ENCODE data around the gene KAT8. TPM values are rescaled to one million over a fixed set of nuclear protein-coding genes. Genes with fewer than 3 reads are reported as not detected.
A peak's percentile ranks its signal among the peaks of the same experiment; 100 is the strongest.

Gene KAT8
- total and polyA plus RNA-seq, 2 of the 13 experiments (the other 11 are each of a cell fraction or from before 2014, with no cell fraction given): 79.0 to 84.2 TPM

DNA sequence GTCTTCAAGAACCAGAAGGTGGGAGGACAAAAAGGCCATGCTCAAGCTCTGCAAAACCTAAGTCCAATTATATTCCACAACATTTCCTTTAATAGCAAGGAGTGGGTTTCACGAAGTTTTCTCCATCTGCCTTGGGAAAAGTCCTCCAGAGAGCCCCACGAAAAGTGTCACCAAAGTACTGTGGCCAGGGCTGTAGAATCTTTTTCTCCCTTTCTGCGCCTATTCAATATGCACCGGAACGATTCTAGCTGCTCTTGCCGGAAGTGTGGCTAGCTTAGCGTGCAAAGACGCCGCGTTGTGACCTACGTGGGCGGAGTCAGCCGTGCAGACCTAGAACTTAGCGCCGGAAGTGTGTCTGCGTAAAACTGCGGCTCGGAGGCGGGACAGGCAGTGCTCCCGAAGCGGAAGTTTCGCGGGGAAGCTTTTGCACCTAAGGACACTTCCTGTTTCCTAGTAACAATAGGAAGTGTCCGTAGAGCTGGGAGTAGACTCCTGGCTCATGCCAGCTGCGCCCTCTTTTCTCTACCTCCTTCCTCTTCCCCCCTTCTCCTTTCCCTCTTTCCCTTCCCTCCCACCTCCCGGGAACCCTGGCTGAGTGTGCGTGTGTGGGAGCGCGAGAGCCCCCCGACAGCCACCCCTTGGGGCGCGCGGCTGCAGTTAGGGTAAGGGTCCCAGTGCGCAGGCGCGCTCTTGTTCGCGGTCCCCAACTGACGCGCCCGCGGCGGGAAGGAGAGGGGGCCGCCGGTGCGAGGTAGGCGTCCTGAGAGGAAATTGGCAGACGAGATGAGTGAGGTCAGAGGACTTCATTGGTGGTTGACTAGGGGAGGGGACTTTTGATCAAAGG, 43.3 kb upstream of the KAT8 start, which contains the start of the genes ZNF646 and ZNF668 (continued):
- TF ChIP-seq, protein P1, sequence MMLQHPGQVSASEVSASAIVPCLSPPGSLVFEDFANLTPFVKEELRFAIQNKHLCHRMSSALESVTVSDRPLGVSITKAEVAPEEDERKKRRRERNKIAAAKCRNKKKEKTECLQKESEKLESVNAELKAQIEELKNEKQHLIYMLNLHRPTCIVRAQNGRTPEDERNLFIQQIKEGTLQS (CRISPR knock-in tag; IDR thresholded peaks at IDR 0.05): no peak
- TF ChIP-seq ERF (CRISPR knock-in tag; IDR thresholded peaks at IDR 0.05) (peak; percentile 90), ZNF343 (CRISPR knock-in tag; IDR thresholded peaks at IDR 0.05) (peak; percentile 23; the same call in 1 of the 2 replicates), ZNF33A (CRISPR knock-in tag; IDR thresholded peaks at IDR 0.05; ENCODE audit: borderline replicate concordance) (no peak), FOXO1 (CRISPR knock-in tag; IDR thresholded peaks at IDR 0.05) (peak; percentile 84), MED1 (CRISPR knock-in tag; IDR thresholded peaks at IDR 0.05) (no peak; the same call in 1 of the 2 replicates), ZFP41 (CRISPR knock-in tag; IDR thresholded peaks at IDR 0.05; ENCODE audit: borderline replicate concordance) (no peak; the same call in 1 of the 2 replicates), REPIN1 (CRISPR knock-in tag; IDR thresholded peaks at IDR 0.05; ENCODE audit: borderline replicate concordance, low read depth) (peak; percentile 96), IKZF4 (CRISPR knock-in tag; IDR thresholded peaks at IDR 0.05; ENCODE audit: borderline replicate concordance, low read depth, not compliant biosample characterization) (peak; percentile 98), PAF1 (CRISPR knock-in tag; IDR thresholded peaks at IDR 0.05) (no peak), ATF1 (CRISPR knock-in tag; IDR thresholded peaks at IDR 0.05) (peak; percentile 95), RXRB (CRISPR knock-in tag; IDR thresholded peaks at IDR 0.05; ENCODE audit: borderline replicate concordance) (peak; percentile 78), ZFP1 (CRISPR knock-in tag; IDR thresholded peaks at IDR 0.05) (0 out of 2 replicates have a peak, but pooled peaks have one; percentile 57), ETV6 (CRISPR knock-in tag; conservative IDR thresholded peaks at IDR 0.05) (peak; percentile 83; the same call in 1 of the 2 replicates), ZBTB20 (CRISPR knock-in tag; IDR thresholded peaks at IDR 0.05; ENCODE audit: borderline replicate concordance, low read depth) (no peak; the same call in 1 of the 2 replicates), ZEB1 (IDR thresholded peaks at IDR 0.05; ENCODE audit: insufficient replicate concordance, low read depth) (peak; percentile 57), AHR (CRISPR knock-in tag; IDR thresholded peaks at IDR 0.05) (peak; percentile 89), KMT2A (CRISPR knock-in tag; IDR thresholded peaks at IDR 0.05) (peak; percentile 85), FIP1L1 (IDR thresholded peaks at IDR 0.05; ENCODE audit: borderline replicate concordance, insufficient read depth, low read depth, low read length) (peak; percentile 96; the same call in 1 of the 2 replicates), MEIS1 (CRISPR knock-in tag; IDR thresholded peaks at IDR 0.05; ENCODE audit: borderline replicate concordance) (peak; percentile 88; the same call in 1 of the 2 replicates), ZFX (CRISPR knock-in tag; IDR thresholded peaks at IDR 0.05; ENCODE audit: low read depth) (peak; percentile 32; the same call in 1 of the 2 replicates), ZNF224 (CRISPR knock-in tag; IDR thresholded peaks at IDR 0.05) (no peak)
- TF ChIP-seq, protein P2, sequence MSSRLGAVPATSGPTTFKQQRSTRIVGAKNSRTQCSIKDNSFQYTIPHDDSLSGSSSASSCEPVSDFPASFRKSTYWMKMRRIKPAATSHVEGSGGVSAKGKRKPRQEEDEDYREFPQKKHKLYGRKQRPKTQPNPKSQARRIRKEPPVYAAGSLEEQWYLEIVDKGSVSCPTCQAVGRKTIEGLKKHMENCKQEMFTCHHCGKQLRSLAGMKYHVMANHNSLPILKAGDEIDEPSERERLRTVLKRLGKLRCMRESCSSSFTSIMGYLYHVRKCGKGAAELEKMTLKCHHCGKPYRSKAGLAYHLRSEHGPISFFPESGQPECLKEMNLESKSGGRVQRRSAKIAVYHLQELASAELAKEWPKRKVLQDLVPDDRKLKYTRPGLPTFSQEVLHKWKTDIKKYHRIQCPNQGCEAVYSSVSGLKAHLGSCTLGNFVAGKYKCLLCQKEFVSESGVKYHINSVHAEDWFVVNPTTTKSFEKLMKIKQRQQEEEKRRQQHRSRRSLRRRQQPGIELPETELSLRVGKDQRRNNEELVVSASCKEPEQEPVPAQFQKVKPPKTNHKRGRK (CRISPR knock-in tag; IDR thresholded peaks at IDR 0.05): no peak
- TF ChIP-seq, protein P3, sequence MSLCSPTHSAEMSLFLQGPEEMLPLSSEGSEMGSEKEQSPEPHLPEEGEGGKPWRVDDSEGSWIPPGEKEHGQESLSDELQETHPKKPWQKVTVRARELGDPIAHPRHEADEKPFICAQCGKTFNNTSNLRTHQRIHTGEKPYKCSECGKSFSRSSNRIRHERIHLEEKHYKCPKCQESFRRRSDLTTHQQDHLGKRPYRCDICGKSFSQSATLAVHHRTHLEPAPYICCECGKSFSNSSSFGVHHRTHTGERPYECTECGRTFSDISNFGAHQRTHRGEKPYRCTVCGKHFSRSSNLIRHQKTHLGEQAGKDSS (CRISPR knock-in tag; IDR thresholded peaks at IDR 0.05; ENCODE audit: borderline replicate concordance, low read depth): peak; percentile 85; the same call in 1 of the 2 replicates
- TF ChIP-seq, protein P4, sequence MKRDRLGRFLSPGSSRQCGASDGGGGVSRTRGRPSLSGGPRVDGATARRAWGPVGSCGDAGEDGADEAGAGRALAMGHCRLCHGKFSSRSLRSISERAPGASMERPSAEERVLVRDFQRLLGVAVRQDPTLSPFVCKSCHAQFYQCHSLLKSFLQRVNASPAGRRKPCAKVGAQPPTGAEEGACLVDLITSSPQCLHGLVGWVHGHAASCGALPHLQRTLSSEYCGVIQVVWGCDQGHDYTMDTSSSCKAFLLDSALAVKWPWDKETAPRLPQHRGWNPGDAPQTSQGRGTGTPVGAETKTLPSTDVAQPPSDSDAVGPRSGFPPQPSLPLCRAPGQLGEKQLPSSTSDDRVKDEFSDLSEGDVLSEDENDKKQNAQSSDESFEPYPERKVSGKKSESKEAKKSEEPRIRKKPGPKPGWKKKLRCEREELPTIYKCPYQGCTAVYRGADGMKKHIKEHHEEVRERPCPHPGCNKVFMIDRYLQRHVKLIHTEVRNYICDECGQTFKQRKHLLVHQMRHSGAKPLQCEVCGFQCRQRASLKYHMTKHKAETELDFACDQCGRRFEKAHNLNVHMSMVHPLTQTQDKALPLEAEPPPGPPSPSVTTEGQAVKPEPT (CRISPR knock-in tag; IDR thresholded peaks at IDR 0.05; ENCODE audit: low read depth): 0 out of 2 replicates have a peak, but pooled peaks have one; percentile 41

Data from HepG2 (cell line).